NT2/D1 (cell line): ENCODE measurements around the gene PLTP.

Experiments used
- DNase-seq: peaks from one replicate; pipeline ENCODE4 v3.0.0-alpha.2; 2011; ENCODE audit warnings: low read depth, low spot score
- H3K27me3 ChIP-seq: 2 replicates; pipeline ENCODE4 v1.6.0; 2011; ENCODE audit warnings: mild to moderate bottlenecking; ENCODE audit not compliant: insufficient read length, insufficient read depth
- H3K36me3 ChIP-seq: 2 replicates; pipeline ENCODE4 v1.6.1; 2011; ENCODE audit warnings: mild to moderate bottlenecking, low read length, mixed read lengths; ENCODE audit not compliant: insufficient read depth, insufficient read length
- H3K4me1 ChIP-seq: 2 replicates; pipeline ENCODE4 v1.5.1; 2011; ENCODE audit not compliant: insufficient read depth, insufficient read length
- H3K4me3 ChIP-seq: 2 replicates; pipeline ENCODE4 v1.5.1; 2011; ENCODE audit warnings: low read depth; ENCODE audit not compliant: insufficient read length
- H3K9ac ChIP-seq: 2 replicates; pipeline ENCODE4 v1.6.0; 2011; ENCODE audit warnings: low read depth; ENCODE audit not compliant: insufficient read length
- H3K9me3 ChIP-seq: 2 replicates; pipeline ENCODE4 v1.5.1; 2011; ENCODE audit warnings: mild to moderate bottlenecking, low read length; ENCODE audit not compliant: insufficient read depth
- SUZ12 ChIP-seq: IDR thresholded peaks from 2 replicates; pipeline ENCODE4 v1.6.1; 2011; ENCODE audit not compliant: insufficient read length, insufficient read depth; ENCODE audit errors: extremely low read depth
- YY1 ChIP-seq: IDR thresholded peaks from 2 replicates; pipeline ENCODE4 v1.6.1; 2011; ENCODE audit not compliant: insufficient read length, insufficient read depth
- ZNF274 ChIP-seq: IDR thresholded peaks from 2 replicates; pipeline ENCODE4 v1.6.1; 2011; ENCODE audit warnings: mild to moderate bottlenecking, low read depth, low read length

Gene PLTP

DNA sequence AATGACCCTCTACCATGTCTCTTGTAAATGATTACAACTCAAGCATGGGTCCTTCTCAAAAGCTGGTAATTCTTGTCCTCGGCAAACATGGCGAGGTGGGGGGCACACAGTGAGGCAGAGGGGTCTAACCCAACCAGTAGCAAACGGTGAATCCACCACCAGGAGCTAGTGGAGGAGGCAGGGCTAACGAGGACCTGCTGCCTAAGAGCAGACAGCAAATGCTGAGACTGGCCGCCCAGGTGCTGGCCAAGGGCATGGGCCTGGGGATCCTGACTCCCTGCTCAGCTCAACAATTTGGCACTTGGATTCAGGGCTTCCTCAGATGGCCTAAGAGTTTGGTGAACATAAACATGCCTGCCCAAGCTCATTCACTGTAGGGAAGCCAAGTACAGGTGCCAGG, 40.9 kb upstream of the PLTP start:
- Histone ChIP-seq H3K36me3 (peaks cover 91% of the 10 kb centered on the region), H3K9ac (no peak overlapping the region), H3K4me1 (peaks cover 3% of the 10 kb centered on the region), H3K9me3 (no peaks in the 10 kb centered on the region), H3K27me3 (no peaks in the 10 kb centered on the region), H3K4me3 (no peak overlapping the region)
- no peak for DNase-seq
- TF ChIP-seq ZNF274 (no peak), YY1 (no peak)

DNA sequence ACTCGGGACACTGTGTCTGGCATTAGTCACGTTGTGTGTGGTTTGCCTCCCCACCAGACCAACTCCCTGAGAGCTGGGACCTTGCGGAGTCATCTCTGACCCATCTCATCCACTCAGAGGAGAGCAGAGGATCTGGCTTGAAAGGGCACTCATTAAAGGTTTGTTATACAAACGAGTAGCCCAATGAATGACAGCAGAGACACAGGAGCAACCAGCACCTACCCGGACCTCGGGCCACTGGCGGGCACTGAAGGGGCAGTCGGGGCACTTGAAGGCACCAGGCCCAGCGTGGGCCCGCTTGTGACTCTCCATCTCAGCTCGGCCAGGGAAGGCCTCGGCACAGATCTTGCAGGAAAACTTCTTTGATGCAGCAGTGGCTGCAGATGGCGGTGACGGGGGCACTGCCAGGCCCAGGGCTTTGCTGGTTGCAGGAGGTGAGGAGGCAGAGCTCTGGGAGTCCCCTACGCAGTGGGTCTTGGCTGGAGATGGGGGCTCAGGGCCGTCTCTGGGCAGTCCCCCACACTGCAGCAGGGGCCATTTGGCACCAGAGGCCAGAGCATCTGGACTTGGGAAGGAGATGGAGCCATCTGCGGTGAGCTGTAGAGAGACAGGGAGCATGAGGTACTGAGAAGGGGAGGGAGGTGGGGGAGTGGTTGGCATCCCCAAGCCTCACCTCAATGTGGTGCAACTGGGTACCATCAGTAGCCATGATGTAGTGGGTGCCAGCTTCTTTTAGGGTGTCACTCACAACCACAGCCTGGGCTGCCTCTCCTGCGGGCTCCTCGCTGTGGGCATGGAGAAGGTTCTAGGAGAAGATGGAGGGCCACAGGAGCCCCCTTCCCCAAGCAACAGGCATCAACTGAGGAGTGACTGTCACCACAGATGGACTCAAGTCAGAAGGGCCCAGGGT, 40.2 kb upstream of the PLTP start:
- no peaks in the 10 kb centered on the region for H3K27me3 ChIP-seq
- no peak for TF ChIP-seq YY1
- no peak for TF ChIP-seq SUZ12
- no peak for TF ChIP-seq ZNF274
- DNase-seq, result no peak
- H3K4me1 ChIP-seq, result peaks cover 3% of the 10 kb centered on the region
- no peak overlapping the region for H3K9ac ChIP-seq
- peaks cover 91% of the 10 kb centered on the region for H3K36me3 ChIP-seq
- no peaks in the 10 kb centered on the region for H3K9me3 ChIP-seq
- no peak overlapping the region for H3K4me3 ChIP-seq

DNA sequence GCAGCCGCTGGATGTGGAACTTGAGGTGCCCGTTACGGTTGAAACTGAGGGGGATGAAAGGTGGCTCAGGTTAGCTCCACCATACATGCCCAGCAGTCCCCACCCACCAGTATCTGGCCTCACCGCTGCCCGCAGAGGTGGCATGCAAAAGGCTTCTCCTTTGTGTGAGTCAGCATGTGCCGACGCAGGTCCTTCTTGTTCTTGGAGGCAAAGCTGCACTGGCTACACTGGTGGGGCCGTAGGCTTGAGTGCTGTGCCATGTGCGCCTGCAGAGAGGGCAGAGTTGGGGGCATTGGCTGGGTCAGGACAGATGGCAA, 38.3 kb upstream of the PLTP start:
- no peak overlapping the region for H3K9ac ChIP-seq
- no peak for DNase-seq
- no peaks in the 10 kb centered on the region for H3K9me3 ChIP-seq
- H3K4me1 ChIP-seq, result peaks cover 3% of the 10 kb centered on the region
- no peak for TF ChIP-seq YY1
- TF ChIP-seq ZNF274, result no peak
- TF ChIP-seq SUZ12, result no peak
- H3K36me3 ChIP-seq, result peaks cover 96% of the 10 kb centered on the region
- H3K27me3 ChIP-seq, result no peaks in the 10 kb centered on the region
- H3K4me3 ChIP-seq, result no peak overlapping the region

DNA sequence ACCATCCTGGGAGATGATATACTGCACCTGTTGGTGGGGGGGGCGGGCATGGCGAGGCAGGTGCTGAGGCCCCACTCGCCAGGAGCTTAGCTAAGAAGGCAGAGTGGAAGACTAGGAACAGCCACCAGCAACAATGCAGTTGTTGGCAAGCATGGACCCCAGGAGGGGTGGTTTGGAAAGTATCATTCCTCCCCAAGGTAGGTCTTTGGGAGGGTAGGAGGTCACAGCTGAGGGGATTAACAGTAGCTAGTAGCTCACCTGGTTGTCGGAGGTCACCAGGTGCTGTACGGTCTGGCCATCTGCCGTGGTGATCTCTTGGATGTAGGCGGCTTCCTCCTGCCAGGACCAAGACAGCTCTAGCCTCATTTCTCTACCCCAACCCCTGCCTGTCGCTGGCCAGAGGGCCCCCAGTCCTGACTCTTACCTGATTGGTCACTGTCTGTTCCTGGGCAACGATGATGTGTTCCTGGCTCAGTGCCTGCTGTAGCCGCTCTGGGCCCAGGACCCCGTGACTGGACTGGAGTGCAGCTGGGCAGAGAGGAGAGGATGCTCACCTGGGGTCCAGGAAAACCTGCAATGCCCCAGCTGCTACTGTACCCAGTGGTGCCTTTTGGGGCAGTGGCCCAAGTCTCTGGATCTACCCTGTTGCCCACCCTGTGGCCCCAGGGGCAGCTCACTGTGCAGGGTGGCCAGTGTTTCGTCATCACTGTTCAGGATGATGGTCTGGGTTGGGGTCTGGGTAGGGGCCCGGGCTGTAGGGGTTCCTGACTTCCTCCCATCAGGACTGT, 37.8 kb upstream of the PLTP start:
- TF ChIP-seq SUZ12 (no peak), YY1 (no peak), ZNF274 (no peak)
- H3K36me3 ChIP-seq, result peaks cover 99% of the 10 kb centered on the region
- H3K9ac ChIP-seq, result no peak overlapping the region
- no peak overlapping the region for H3K4me3 ChIP-seq
- H3K27me3 ChIP-seq, result no peaks in the 10 kb centered on the region
- H3K9me3 ChIP-seq, result no peaks in the 10 kb centered on the region
- H3K4me1 ChIP-seq, result peaks cover 3% of the 10 kb centered on the region
- DNase-seq, result no peak

DNA sequence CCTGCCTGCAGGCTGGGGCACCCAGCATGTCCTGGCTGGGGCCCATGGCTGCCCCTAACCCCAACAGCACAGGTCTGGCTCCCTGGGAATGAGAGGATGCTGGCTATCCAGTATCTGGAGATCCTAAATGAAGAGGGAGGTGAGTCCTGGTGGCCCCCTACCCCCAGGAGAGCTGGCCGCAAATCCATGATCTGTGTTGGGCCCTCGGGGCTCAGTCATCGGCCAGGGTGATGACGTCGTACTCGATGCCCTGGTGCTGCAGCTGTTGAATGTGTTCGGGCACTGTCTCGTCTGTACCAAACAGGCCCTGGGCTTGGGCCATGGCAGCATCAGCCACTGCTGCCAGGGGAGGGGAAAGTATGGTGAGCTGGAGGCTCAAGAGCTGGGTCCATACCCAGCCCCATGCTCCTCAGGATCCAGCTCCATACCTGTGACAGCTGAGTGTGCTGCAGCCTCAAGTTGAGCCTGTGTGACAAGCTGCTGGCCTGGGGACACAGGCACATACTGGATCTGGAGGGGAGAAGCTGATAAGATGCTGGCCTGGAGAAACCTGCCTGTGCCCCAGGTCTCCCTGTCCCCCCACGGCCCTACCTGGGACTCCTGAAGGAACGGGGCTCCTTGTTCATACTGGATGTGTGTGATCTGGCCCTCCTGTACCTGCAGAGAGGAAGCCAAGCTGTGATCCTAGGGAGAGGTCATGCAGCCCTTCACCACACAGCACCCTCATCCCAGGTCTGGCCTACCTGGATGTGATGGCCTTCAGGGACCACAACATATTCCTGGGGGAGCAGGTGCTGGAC, 37.0 kb upstream of the PLTP start:
- no peak for DNase-seq
- peak overlapping the region; percentile 22 for H3K9ac ChIP-seq
- no peak overlapping the region for H3K4me3 ChIP-seq
- H3K36me3 ChIP-seq, result peaks cover 99% of the 10 kb centered on the region
- H3K4me1 ChIP-seq, result peaks cover 3% of the 10 kb centered on the region
- H3K27me3 ChIP-seq, result no peaks in the 10 kb centered on the region
- no peak for TF ChIP-seq YY1
- TF ChIP-seq ZNF274, result no peak
- TF ChIP-seq SUZ12, result no peak
- no peaks in the 10 kb centered on the region for H3K9me3 ChIP-seq

DNA sequence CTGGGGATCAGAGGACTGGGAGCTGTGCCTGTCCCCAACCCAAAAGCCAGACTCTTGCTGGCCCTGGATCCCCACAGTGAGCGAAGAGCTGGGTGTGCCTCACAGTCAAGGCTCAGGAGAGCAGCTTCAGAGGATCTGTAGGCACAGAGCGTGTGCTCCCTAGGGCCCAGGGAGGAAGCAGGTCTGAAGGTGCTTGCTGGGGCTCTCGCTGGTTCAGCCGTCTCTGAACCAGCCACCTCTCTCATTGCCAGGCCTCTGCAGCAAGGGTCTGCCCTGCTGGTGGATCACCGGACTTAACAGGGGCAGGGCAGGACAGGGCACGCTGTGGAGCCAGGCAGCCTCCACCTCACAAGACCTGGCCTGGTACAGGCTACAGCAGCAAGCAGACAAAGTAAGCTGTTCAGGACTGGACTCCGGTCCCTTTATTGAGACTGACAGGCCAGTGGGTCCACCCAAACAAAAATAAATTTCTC, 36.3 kb upstream of the PLTP start:
- H3K9ac ChIP-seq, result no peak overlapping the region
- H3K4me1 ChIP-seq, result peaks cover 3% of the 10 kb centered on the region
- peaks cover 99% of the 10 kb centered on the region for H3K36me3 ChIP-seq
- H3K4me3 ChIP-seq, result no peak overlapping the region
- no peak for DNase-seq
- no peaks in the 10 kb centered on the region for H3K27me3 ChIP-seq
- TF ChIP-seq YY1 (no peak), SUZ12 (no peak), ZNF274 (no peak)
- H3K9me3 ChIP-seq, result no peaks in the 10 kb centered on the region
